ENCODE measurements around the gene PPIG.

DNA sequence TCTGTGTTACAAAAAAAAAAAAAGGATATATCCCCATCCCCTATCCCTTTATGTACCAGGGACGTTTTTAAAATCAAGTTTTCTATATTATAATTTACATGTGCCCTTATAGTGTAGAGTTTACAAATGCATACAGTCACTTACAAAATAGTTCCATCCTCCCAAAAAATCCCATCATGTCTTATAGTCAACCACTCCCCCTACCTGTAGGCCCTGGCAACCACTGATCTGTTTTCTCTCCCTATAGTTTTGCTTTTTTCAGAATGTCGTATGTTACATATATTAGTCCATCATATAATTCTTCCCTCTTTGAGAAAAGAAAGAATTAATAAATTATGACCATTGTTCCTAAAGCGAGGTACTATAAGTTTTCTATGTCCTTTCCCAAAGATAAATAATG, 92.2 kb downstream of the PPIG start:
- TF ChIP-seq ZNF274 (IDR thresholded peaks at IDR 0.05; ENCODE audit: low read depth, low read length) (no peak), YY1 (IDR thresholded peaks at IDR 0.05; ENCODE audit: insufficient read depth, insufficient read length) (no peak)

All from NT2/D1 (cell line).